Caco-2 (cell line): Measurements from ENCODE around the gene NOP16. TPM values are rescaled to one million over a fixed set of nuclear protein-coding genes. Genes with fewer than 3 reads are reported as not detected.

ENCODE experiments used
- BruUV-seq: library from RNA; stranded (reverse); fragments of 400-500 nt; replicated peaks from 2 replicates; lab custom pipeline; 2021; lab: Mats Ljungman, UMichigan
- CTCF ChIA-PET: fragments of 300-600 bp; sonication (Branson Sonifier 250); formaldehyde crosslinking; loops from one replicate; lab custom pipeline; 2022; ENCODE audit warnings: antibody characterized with exemption; lab: Charles Lee
- POLR2A ChIA-PET: fragments of 300-600 bp; sonication (Branson Sonifier 250); formaldehyde crosslinking; loops from one replicate; lab custom pipeline; 2022; ENCODE audit warnings: antibody characterized with exemption; lab: Charles Lee
- DNase-seq, 2 experiments: peaks; one replicate each; pipeline versions ENCODE4 v3.0.0 to v3.0.0-alpha.2; 2020 to 2022
- H3K27me3 ChIP-seq: replicated peaks from 2 replicates; pipeline ENCODE4 v1.6.0; 2011; ENCODE audit warnings: low read length; ENCODE audit not compliant: control insufficient read depth, insufficient read depth
- H3K36me3 ChIP-seq: 2 replicates; pipeline ENCODE4 v1.5.1; 2011; ENCODE audit warnings: low read length; ENCODE audit not compliant: control insufficient read depth, insufficient read depth
- H3K4me1 ChIP-seq: fragments of 250-450 bp; sonication (Bioruptor Pico); 2 replicates; pipeline ENCODE4 v1.5.1; 2020; ENCODE audit warnings: mild to moderate bottlenecking
- H3K4me3 ChIP-seq: 2 replicates; pipeline ENCODE4 v1.5.1; 2011; ENCODE audit warnings: low read depth, mild to moderate bottlenecking, control low read depth, low read length
- H3K9me3 ChIP-seq: fragments of 250-450 bp; sonication (Bioruptor Pico); 2 replicates; pipeline ENCODE4 v1.5.1; 2020; ENCODE audit warnings: mild to moderate bottlenecking, moderate library complexity
- H3K27ac Mint-ChIP-seq: one replicate; pipeline ENCODE4 v1.8.0; 2022; ENCODE audit warnings: mixed read lengths; ENCODE audit not compliant: unreplicated experiment
- H3K27me3 Mint-ChIP-seq: one replicate; pipeline ENCODE4 v1.8.0; 2022; ENCODE audit warnings: mixed read lengths; ENCODE audit not compliant: insufficient read depth, unreplicated experiment
- H3K36me3 Mint-ChIP-seq: one replicate; pipeline ENCODE4 v1.8.0; 2022; ENCODE audit warnings: mild to moderate bottlenecking, mixed read lengths; ENCODE audit not compliant: insufficient read depth, unreplicated experiment
- H3K4me1 Mint-ChIP-seq: one replicate; pipeline ENCODE4 v1.8.0; 2022; ENCODE audit warnings: low read depth, mixed read lengths; ENCODE audit not compliant: unreplicated experiment
- H3K4me3 Mint-ChIP-seq: one replicate; pipeline ENCODE4 v1.8.0; 2022; ENCODE audit warnings: mild to moderate bottlenecking, moderate library complexity, mixed read lengths; ENCODE audit not compliant: unreplicated experiment
- H3K9me3 Mint-ChIP-seq: one replicate; pipeline ENCODE4 v1.8.0; 2022; ENCODE audit warnings: mixed read lengths; ENCODE audit not compliant: unreplicated experiment
- CTCF ChIP-seq, 2 experiments: fragments of 200-600 bp in 1 of 2; IDR thresholded peaks; 1 replicate in 1 of 2; 2 replicates in 1 of 2; pipeline versions ENCODE4 v1.5.1 to v1.8.0; 2011 to 2022; ENCODE audit warnings: antibody characterized with exemption in 1 of 2, control low read depth in 1 of 2, inconsistent platforms in 1 of 2, low read depth in 1 of 2, low read length in 1 of 2, mild to moderate bottlenecking in 1 of 2, moderate library complexity in 1 of 2; ENCODE audit not compliant: insufficient read depth in 1 of 2, severe bottlenecking in 1 of 2, unreplicated experiment in 1 of 2
- intact Hi-C: fragments of 100-400 bp; cut with micrococcal nuclease; formaldehyde crosslinking; loops from one replicate; pipeline ENCODE4 v1.10.0; 2022; ENCODE audit not compliant: unreplicated experiment
- microRNA-seq: library from miRNA; unstranded; fragments of <30 nt; microRNA quantifications from one replicate; pipeline ENCODE4 v1.2.0, GENCODE V29; 2022
- total RNA-seq: library from RNA; stranded (reverse); gene quantifications from 2 replicates; pipeline ENCODE4 v1.2.3, GENCODE V29; 2022

NOP16 gene
- total RNA-seq, 1 experiment from 2014 or later, result 48.0 TPM

GRCh38 chr5:176337913-176338312 lies 50.5 kb downstream of the NOP16 start:
- Mint-ChIP-seq H3K36me3 (peaks cover 42% of the 10 kb centered on the region), H3K4me1 (no peaks in the 10 kb centered on the region), H3K9me3 (no peaks in the 10 kb centered on the region), H3K27me3 (no peaks in the 10 kb centered on the region), H3K27ac (no peak overlapping the region), H3K4me3 (no peak overlapping the region)
- H3K9me3 ChIP-seq, result no peaks in the 10 kb centered on the region
- POLR2A ChIA-PET, result no interaction called here
- CTCF ChIA-PET, result no interaction called here
- no peaks in the 10 kb centered on the region; the same call in 1 of the 2 replicates for H3K36me3 ChIP-seq
- H3K4me1 ChIP-seq, result no peaks in the 10 kb centered on the region
- DNase-seq, result no peak
- no TSS peak for BruUV-seq
- TF ChIP-seq CTCF (IDR thresholded peaks at IDR 0.05; ENCODE audit: insufficient read depth in 1 of 2, low read depth in 1 of 2, low read length in 1 of 2, severe bottlenecking in 1 of 2, unreplicated experiment in 1 of 2), result no peak
- H3K4me3 ChIP-seq, result no peak overlapping the region
- intact Hi-C loops, result no loop called here
- H3K27me3 ChIP-seq, result no peaks in the 10 kb centered on the region

GRCh38 chr5:176334031-176334770 lies 54.2 kb downstream of the NOP16 start:
- Histone ChIP-seq H3K9me3 (no peaks in the 10 kb centered on the region), H3K4me1 (no peaks in the 10 kb centered on the region), H3K27me3 (no peaks in the 10 kb centered on the region), H3K4me3 (no peak overlapping the region), H3K36me3 (no peaks in the 10 kb centered on the region; the same call in 1 of the 2 replicates)
- no peak for DNase-seq
- BruUV-seq, result no TSS peak
- intact Hi-C loops, result no loop called here
- ChIA-PET POLR2A (no interaction called here), CTCF (no interaction called here)
- Mint-ChIP-seq H3K9me3 (no peaks in the 10 kb centered on the region), H3K27me3 (no peaks in the 10 kb centered on the region), H3K4me3 (no peak overlapping the region), H3K36me3 (peaks cover 31% of the 10 kb centered on the region), H3K4me1 (no peaks in the 10 kb centered on the region), H3K27ac (no peak overlapping the region)
- no peak for TF ChIP-seq CTCF (IDR thresholded peaks at IDR 0.05; ENCODE audit: insufficient read depth in 1 of 2, low read depth in 1 of 2, low read length in 1 of 2, severe bottlenecking in 1 of 2, unreplicated experiment in 1 of 2)

Small RNAs within 50 kb of the gene (microRNA-seq; reads per million reads assigned to microRNA genes)
- gene MIR1271, result not detected

Other genes starting within 250 kb of the NOP16 start
- 40.2 and 42.3 TPM in 2 replicates for gene SIMC1, start 150.2 kb downstream of the NOP16 start, total RNA-seq
- gene KIAA1191, start 26.8 kb downstream of the NOP16 start, total RNA-seq, result 119 and 123 TPM in 2 replicates
- 2.1 and 2.3 TPM in 2 replicates for gene ARL10, start 23.1 kb downstream of the NOP16 start, total RNA-seq
- gene HIGD2A, start 153 bp upstream of the NOP16 start, total RNA-seq, result 110 and 118 TPM in 2 replicates
- 78.9 and 80.0 TPM in 2 replicates for gene CLTB, start 27.9 kb upstream of the NOP16 start, total RNA-seq
- gene FAF2, start 59.8 kb upstream of the NOP16 start, total RNA-seq, result 55.5 and 57.9 TPM in 2 replicates
- gene RNF44, start 148.8 kb upstream of the NOP16 start, total RNA-seq, result 84.2 and 90.8 TPM in 2 replicates
- gene CDHR2, start 160.7 kb upstream of the NOP16 start, total RNA-seq, result 0.19 and 0.59 TPM in 2 replicates
- gene GPRIN1, start 221.6 kb upstream of the NOP16 start, total RNA-seq, result 3.9 and 5.2 TPM in 2 replicates
- gene SNCB, start 241.9 kb upstream of the NOP16 start, total RNA-seq, result not detected in 2 replicates
- not detected in 2 replicates for gene EIF4E1B, start 242.1 kb upstream of the NOP16 start, total RNA-seq